WTC11 (cell line): ENCODE data around the gene PREPL.

Experiments
- CREB1 ChIP-seq: sonication (generic); formaldehyde crosslinking; IDR thresholded peaks from 2 replicates; pipeline ENCODE4 v1.8.0; 2023; ENCODE audit warnings: mild to moderate bottlenecking, missing genetic modification reagents
- ESRRA ChIP-seq: sonication (generic); formaldehyde crosslinking; IDR thresholded peaks from 2 replicates; pipeline ENCODE4 v1.8.1; 2022; ENCODE audit warnings: mild to moderate bottlenecking, missing genetic modification reagents, borderline replicate concordance
- KAT7 ChIP-seq: sonication (generic); formaldehyde crosslinking; IDR thresholded peaks from 2 replicates; pipeline ENCODE4 v1.8.1; 2023; ENCODE audit warnings: missing genetic modification reagents, mild to moderate bottlenecking, borderline replicate concordance
- RORB ChIP-seq: fragments of 250-450 bp; sonication (Bioruptor Pico); IDR thresholded peaks from 2 replicates; pipeline ENCODE4 v1.9.0; 2021; ENCODE audit warnings: mild to moderate bottlenecking
- TF ChIP-seq, protein P1 (sequence below): fragments of 200-600 bp; IDR thresholded peaks from 2 replicates; pipeline ENCODE4 v1.8.0; 2022; ENCODE audit warnings: antibody characterized with exemption

DNA sequence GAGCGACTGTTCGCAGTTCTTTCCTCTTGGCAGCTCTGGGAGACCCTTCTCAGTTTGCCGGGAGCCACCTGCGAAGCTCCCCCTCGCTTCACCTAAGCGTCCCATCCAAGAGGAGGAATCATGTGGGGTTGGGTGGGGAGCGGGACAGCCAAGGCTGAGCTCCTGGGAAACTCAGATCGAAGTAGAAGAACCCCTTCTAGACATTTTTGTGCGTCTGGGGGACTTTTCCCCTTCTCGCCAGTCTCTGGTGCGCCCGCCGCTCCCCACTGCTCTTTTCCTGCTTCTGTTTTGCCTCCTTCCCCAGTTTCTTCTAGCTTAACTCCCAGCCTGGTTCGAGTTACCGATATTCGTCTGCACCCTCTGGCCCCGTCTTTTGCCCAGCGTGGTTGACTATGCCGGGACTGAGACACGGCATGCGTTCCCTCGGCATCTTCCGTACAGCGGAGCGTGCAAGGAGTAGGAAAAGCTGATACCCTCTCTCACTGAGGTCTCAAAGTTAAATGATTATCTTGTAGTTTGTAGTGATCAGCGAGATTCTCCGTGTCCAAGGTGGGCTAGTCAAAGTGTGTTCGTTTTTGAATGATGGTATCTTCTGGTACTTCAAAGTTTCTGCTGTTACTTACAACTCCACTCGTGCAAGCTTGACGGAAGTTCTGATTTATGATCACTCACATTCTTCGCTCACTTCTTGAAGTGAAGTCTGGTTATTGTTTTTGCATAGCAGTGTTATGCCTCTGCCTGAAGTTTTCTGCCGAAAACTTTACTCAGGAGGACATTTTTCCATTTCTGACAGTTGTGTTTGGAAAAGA, 1.1 kb upstream of the PREPL start:
- TF ChIP-seq CREB1 (no peak), RORB (no peak), ESRRA (CRISPR knock-in tag) (no peak), KAT7 (CRISPR knock-in tag) (no peak)
- TF ChIP-seq, protein P1, sequence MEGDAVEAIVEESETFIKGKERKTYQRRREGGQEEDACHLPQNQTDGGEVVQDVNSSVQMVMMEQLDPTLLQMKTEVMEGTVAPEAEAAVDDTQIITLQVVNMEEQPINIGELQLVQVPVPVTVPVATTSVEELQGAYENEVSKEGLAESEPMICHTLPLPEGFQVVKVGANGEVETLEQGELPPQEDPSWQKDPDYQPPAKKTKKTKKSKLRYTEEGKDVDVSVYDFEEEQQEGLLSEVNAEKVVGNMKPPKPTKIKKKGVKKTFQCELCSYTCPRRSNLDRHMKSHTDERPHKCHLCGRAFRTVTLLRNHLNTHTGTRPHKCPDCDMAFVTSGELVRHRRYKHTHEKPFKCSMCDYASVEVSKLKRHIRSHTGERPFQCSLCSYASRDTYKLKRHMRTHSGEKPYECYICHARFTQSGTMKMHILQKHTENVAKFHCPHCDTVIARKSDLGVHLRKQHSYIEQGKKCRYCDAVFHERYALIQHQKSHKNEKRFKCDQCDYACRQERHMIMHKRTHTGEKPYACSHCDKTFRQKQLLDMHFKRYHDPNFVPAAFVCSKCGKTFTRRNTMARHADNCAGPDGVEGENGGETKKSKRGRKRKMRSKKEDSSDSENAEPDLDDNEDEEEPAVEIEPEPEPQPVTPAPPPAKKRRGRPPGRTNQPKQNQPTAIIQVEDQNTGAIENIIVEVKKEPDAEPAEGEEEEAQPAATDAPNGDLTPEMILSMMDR = no peak
